ENCODE data around the gene HPN. TPM values are rescaled to one million over a fixed set of nuclear protein-coding genes. Genes with fewer than 3 reads are reported as not detected.

The HPN gene
- total and polyA plus RNA-seq, 10 of the 15 experiments (the other 5 are each of a cell fraction or from before 2014, with no cell fraction given): 0.21 to 0.35 TPM; not detected in 8

DNA sequence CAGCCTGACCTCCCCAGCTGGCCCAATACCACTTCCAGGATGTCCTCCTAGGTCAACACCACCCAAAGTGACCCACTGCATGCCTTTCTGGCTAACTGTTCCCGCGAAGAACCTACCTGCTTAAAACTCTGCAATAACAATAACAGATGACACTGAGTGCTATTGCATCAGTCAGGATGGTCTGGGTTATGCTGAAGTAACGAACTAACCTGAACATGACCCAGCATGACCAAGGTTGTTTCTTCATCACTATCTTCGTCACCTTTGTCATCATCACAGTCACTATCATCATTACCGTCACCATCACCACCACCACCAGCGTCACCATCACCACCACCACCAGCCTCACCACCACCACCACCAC lies 63.5 kb downstream of the HPN start:
- Histone ChIP-seq H3K36me3 (ENCODE audit: control insufficient read depth in 2 of 2, insufficient read depth in 2 of 2, low read length in 1 of 2) (no peaks in the 10 kb centered on the region), H2AFZ (ENCODE audit: control insufficient read depth, low read depth, low read length) (no peak overlapping the region), H3K4me3 (no peak overlapping the region), H3K4me2 (ENCODE audit: control insufficient read depth, insufficient read depth) (no peak overlapping the region), H3K27me3 (replicated peaks in 1 of 2; ENCODE audit: control insufficient read depth in 2 of 2, insufficient read depth in 2 of 2, low read length in 1 of 2) (peaks cover 0 to 2% of the 10 kb centered on the region in 2 experiments; a peak in 1 of 4 replicates), H3K9ac (ENCODE audit: control insufficient read depth, insufficient read depth, low read length) (no peak overlapping the region), H3K9me3 (replicated peaks; ENCODE audit: control insufficient read depth, insufficient read depth, low read length) (no peaks in the 10 kb centered on the region; the same call in 2 of the 3 replicates), H3K27ac (ENCODE audit: control insufficient read depth, insufficient read depth) (no peak overlapping the region), H4K20me1 (ENCODE audit: control insufficient read depth, insufficient read depth) (no peaks in the 10 kb centered on the region), H3K79me2 (ENCODE audit: control insufficient read depth, insufficient read depth, low read length) (no peaks in the 10 kb centered on the region), H3K4me1 (ENCODE audit: control insufficient read depth, insufficient read depth, low read length) (no peaks in the 10 kb centered on the region)
- SMC1A ChIA-PET (ENCODE audit: uncharacterized antibody, unreplicated experiment): no interaction called here
- TF ChIP-seq SIN3A (IDR thresholded peaks at IDR 0.05; ENCODE audit: low read depth, low read length) (no peak), STAT3 (IDR thresholded peaks at IDR 0.05; ENCODE audit: low read depth, low read length) (no peak)
- TF ChIP-seq, protein P1, sequence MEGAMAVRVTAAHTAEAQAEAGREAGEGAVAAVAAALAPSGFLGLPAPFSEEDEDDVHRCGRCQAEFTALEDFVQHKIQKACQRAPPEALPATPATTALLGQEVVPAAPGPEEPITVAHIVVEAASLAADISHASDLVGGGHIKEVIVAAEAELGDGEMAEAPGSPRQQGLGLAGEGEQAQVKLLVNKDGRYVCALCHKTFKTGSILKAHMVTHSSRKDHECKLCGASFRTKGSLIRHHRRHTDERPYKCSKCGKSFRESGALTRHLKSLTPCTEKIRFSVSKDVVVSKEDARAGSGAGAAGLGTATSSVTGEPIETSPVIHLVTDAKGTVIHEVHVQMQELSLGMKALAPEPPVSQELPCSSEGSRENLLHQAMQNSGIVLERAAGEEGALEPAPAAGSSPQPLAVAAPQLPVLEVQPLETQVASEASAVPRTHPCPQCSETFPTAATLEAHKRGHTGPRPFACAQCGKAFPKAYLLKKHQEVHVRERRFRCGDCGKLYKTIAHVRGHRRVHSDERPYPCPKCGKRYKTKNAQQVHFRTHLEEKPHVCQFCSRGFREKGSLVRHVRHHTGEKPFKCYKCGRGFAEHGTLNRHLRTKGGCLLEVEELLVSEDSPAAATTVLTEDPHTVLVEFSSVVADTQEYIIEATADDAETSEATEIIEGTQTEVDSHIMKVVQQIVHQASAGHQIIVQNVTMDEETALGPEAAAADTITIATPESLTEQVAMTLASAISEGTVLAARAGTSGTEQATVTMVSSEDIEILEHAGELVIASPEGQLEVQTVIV (IDR thresholded peaks at IDR 0.05; ENCODE audit: borderline replicate concordance, partially characterized antibody): no peak
- TF ChIP-seq, protein P2, sequence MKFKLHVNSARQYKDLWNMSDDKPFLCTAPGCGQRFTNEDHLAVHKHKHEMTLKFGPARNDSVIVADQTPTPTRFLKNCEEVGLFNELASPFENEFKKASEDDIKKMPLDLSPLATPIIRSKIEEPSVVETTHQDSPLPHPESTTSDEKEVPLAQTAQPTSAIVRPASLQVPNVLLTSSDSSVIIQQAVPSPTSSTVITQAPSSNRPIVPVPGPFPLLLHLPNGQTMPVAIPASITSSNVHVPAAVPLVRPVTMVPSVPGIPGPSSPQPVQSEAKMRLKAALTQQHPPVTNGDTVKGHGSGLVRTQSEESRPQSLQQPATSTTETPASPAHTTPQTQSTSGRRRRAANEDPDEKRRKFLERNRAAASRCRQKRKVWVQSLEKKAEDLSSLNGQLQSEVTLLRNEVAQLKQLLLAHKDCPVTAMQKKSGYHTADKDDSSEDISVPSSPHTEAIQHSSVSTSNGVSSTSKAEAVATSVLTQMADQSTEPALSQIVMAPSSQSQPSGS (IDR thresholded peaks at IDR 0.05; ENCODE audit: low read length): no peak
- TF ChIP-seq, protein P3, sequence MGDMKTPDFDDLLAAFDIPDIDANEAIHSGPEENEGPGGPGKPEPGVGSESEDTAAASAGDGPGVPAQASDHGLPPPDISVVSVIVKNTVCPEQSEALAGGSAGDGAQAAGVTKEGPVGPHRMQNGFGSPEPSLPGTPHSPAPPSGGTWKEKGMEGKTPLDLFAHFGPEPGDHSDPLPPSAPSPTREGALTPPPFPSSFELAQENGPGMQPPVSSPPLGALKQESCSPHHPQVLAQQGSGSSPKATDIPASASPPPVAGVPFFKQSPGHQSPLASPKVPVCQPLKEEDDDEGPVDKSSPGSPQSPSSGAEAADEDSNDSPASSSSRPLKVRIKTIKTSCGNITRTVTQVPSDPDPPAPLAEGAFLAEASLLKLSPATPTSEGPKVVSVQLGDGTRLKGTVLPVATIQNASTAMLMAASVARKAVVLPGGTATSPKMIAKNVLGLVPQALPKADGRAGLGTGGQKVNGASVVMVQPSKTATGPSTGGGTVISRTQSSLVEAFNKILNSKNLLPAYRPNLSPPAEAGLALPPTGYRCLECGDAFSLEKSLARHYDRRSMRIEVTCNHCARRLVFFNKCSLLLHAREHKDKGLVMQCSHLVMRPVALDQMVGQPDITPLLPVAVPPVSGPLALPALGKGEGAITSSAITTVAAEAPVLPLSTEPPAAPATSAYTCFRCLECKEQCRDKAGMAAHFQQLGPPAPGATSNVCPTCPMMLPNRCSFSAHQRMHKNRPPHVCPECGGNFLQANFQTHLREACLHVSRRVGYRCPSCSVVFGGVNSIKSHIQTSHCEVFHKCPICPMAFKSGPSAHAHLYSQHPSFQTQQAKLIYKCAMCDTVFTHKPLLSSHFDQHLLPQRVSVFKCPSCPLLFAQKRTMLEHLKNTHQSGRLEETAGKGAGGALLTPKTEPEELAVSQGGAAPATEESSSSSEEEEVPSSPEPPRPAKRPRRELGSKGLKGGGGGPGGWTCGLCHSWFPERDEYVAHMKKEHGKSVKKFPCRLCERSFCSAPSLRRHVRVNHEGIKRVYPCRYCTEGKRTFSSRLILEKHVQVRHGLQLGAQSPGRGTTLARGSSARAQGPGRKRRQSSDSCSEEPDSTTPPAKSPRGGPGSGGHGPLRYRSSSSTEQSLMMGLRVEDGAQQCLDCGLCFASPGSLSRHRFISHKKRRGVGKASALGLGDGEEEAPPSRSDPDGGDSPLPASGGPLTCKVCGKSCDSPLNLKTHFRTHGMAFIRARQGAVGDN (IDR thresholded peaks at IDR 0.05): no peak
- CTCF ChIA-PET: no interaction called here
- DNase-seq (ENCODE audit: low read depth, low spot score) (no peak), ATAC-seq (no peak), FAIRE-seq (no peak)
- in situ Hi-C loops (cut with MboI) (no loop called here), intact Hi-C loops (cut with micrococcal nuclease; ENCODE audit: unreplicated experiment) (no loop called here)
- POLR2A ChIA-PET: no interaction called here
- no TSS peak for BruUV-seq (replicated peaks)
- 72% methylated on average over 6 of the region's 6 CpGs for WGBS (ENCODE audit: insufficient coverage, insufficient replicate concordance, low lambda C conversion rate, missing lambda C conversion rate)
- RAD21 ChIA-PET (ENCODE audit: unreplicated experiment): no interaction called here
